ENCODE results near the gene PRB2.
"Not testable (repeated sequence)": the region's sequence is repeated elsewhere in the genome, so short reads cannot be mapped to it uniquely, and the experiment has no call there.

The PRB2 gene

DNA sequence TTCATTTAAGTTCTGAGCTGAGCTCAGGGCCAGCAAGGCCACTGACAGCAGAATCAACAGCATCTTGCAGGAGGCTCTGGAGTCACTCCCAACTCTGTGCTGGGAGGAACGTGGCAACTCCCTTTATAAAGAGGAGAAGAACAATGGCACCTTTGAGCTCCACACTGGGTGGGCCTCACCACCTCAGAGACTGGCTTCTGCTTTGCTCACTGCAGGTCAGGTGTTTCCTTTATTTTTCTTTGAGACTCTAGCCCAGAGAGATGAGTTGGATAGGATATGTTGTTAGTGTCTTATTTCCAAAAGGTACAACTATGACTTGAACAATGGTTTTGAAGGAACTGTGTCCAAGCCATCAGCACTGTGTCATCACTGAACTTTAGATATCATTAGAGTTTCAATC is at the start of gene PRB2:
Gene PRB2 (minus strand): TSS at position 101 of the 400 bp plus-strand sequence. CDS start 38 bp downstream, at position 63.
- ATAC-seq, H3K9me3 Mint-ChIP-seq, H3K27ac Mint-ChIP-seq, DNase-seq, H3K4me1 Mint-ChIP-seq, H3K27me3 Mint-ChIP-seq, H3K4me3 Mint-ChIP-seq: not testable (repeated sequence)

DNA sequence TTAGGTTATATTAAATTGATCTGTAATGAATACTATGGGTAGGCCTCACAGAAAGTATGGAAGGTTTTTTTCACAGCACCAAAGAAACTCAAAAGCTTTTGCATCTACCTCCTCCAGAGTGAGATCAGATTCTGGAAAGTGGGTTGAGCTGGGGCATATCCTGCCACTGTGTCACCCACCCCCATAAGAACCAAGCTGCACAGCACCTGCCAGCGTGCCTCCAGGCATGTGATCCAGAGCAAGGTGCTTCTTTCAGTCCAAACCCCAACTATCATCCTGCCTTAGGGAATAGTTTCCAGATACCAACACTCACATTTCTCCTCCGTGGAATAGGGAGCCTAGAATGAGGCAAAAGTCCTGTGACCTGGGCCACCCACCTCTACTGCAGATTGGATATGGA is 42.6 kb upstream of the PRB2 start:
- H3K27ac Mint-ChIP-seq = no peak overlapping the region
- H3K9me3 Mint-ChIP-seq = no peaks in the 10 kb centered on the region
- H3K4me3 Mint-ChIP-seq = no peak overlapping the region
- DNase-seq = no peak
- no peaks in the 10 kb centered on the region for H3K27me3 Mint-ChIP-seq
- no peak for ATAC-seq
- no peaks in the 10 kb centered on the region for H3K4me1 Mint-ChIP-seq

DNA sequence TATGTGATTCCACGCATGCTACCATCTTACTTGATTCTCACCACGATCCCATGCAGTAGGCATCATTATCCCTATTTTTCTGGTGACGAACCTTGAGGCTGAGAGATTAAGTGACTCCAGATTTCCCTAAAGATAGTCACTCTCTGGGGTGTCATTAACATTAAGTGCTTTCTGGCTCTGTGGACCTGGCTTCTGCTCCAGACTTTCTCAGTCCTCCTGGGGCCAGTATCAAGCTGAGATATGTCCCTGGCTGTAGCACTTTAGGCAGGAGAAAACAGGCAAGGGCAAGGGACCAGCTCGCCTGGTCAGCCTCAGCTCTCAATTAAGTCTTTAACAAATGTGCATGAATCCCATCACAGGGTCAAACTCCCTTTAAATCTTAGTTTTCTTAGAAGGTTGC is 38.3 kb upstream of the PRB2 start:
- H3K4me1 Mint-ChIP-seq = peaks cover 20% of the 10 kb centered on the region
- no peak overlapping the region for H3K27ac Mint-ChIP-seq
- no peak overlapping the region for H3K4me3 Mint-ChIP-seq
- ATAC-seq (no peak), DNase-seq (no peak)
- H3K9me3 Mint-ChIP-seq = no peaks in the 10 kb centered on the region
- no peaks in the 10 kb centered on the region for H3K27me3 Mint-ChIP-seq

DNA sequence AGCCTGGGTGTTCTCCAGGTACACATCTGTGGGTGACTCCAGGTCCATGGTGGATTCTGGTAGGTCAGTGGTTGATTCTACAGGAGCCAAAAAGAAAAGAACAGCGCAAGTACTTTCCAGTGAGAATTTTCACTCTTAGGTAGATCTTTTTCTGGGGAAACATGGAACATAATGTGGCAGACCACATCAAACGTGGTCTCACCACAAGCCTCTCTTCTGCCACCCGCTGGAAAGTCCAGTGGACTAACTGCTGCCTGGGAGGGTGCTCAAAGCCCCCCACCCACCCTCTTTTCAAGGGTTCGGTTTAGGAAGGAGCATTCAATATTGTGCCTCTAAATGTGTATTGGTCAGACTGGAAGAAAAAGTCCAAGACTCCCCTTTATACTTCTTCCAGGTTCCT is 36.1 kb upstream of the PRB2 start:
- Mint-ChIP-seq H3K27me3 (no peaks in the 10 kb centered on the region), H3K4me3 (peak overlapping the region in 1 of 2 donors; percentile 27), H3K9me3 (no peaks in the 10 kb centered on the region), H3K4me1 (peaks cover 20% of the 10 kb centered on the region), H3K27ac (no peak overlapping the region)
- ATAC-seq (no peak), DNase-seq (no peak)

DNA sequence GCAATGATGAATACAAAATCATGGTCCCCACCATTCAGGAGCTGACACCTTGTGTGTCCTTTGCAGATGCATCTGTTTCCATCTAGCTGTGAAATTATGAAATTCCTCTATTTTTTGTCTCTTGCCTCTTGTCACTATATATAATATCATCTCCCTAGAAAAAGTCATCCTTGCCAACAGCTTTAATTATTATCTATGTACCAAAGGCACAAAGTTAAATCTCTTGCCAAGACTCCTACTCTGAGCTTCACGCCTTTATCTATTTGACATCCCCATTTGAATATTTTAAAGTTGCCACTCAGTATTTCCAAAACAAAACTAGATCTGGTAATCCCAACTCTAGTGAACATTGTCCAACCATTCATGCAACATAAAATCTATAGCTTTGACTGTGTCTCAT is 32.0 kb upstream of the PRB2 start:
- Mint-ChIP-seq H3K4me1 (peaks cover 14% of the 10 kb centered on the region), H3K27ac (no peak overlapping the region), H3K9me3 (peaks cover 0 to 8% of the 10 kb centered on the region in 2 donors), H3K27me3 (no peaks in the 10 kb centered on the region), H3K4me3 (no peak overlapping the region)
- ATAC-seq (no peak), DNase-seq (no peak)

DNA sequence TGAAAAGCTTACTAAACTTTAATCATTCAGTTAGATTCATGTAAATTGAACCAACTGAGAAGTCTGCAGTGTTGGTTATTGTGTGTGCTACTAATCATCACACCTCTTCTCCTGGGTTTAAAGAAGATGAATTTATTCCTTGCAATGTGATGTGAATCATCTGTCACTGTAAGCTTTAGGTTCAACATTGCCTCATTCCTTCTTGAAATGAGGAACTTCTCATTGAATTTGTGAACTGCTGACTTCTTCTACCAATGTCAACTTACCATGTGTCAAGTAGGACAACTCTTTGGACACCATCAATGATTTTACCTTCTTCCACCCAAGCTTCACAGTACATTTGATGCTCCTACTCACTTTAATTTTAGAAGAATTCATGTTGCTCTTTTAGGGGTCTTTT is 17.4 kb upstream of the PRB2 start:
- no peak overlapping the region for H3K27ac Mint-ChIP-seq
- ATAC-seq (no peak), DNase-seq (no peak)
- no peaks in the 10 kb centered on the region for H3K27me3 Mint-ChIP-seq
- no peaks in the 10 kb centered on the region for H3K4me1 Mint-ChIP-seq
- peaks cover 7 to 14% of the 10 kb centered on the region in 2 donors for H3K9me3 Mint-ChIP-seq
- no peak overlapping the region for H3K4me3 Mint-ChIP-seq

DNA sequence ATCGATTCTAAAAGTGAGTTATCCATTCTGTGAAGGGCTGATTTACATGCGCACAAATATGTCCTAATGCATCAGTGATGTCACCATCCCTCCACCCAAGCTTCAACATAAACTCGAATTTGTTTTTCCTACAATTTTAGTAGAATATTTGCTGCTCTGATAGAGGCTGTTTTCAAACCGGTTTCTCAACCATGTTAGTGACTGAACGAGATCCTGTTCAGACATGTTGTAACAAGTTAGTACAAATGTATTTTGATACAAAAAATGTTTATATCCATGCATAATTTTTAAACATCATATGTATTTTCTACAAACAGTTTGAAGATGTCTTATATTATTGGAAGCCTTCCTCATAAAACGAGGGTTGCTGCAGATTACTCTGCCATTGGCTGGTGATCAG is 12.7 kb upstream of the PRB2 start:
- DNase-seq (no peak), ATAC-seq (no peak)
- Mint-ChIP-seq H3K9me3 (peaks cover 0 to under 1% of the 10 kb centered on the region in 2 donors), H3K4me1 (no peaks in the 10 kb centered on the region), H3K27ac (no peak overlapping the region), H3K27me3 (no peaks in the 10 kb centered on the region), H3K4me3 (no peak overlapping the region)

DNA sequence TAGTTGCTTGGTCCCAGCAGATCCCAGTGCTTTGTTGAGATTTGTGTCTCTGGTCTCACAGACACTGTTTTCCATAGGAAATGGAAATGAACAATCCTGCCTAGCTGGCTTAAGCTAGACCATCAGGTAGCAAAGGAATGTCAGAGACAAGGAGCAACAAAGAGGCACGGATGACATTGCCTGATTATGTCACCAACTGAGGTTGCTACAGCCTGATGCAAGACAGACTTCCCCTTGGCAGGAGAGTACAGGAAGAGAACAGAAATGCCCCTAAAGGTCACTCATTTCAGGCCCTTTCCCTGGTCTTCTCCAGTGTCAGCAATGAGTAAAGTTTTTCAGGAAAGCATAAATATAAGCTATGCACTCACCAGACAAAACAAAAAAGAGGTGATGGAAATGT is 2.0 kb upstream of the PRB2 start:
- Mint-ChIP-seq H3K9me3 (peaks cover 0 to 6% of the 10 kb centered on the region in 2 donors), H3K27me3 (no peaks in the 10 kb centered on the region), H3K4me3 (no peak overlapping the region), H3K4me1 (peaks cover 6% of the 10 kb centered on the region), H3K27ac (no peak overlapping the region)
- no peak for ATAC-seq
- DNase-seq = no peak

DNA sequence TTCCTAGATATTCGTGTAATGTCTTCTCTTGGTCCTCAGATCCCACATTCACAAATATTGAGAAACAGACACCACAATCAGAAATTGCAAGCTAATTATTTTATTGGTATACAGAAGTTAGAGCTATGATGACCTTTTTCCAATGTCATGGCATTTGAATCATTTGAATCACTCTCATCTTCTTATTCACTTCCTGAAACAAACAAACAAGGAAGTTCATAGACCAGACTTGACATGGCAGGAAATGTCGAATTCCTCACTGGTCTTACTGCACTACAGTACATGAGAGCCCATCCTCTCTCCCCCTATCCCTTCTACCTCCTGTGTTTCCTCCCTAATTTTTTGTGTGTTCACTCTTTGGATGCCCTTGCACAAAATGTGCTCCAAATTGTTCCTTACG is 3.9 kb downstream of the PRB2 start:
- not testable (repeated sequence) for H3K9me3 Mint-ChIP-seq, ATAC-seq, H3K4me1 Mint-ChIP-seq, H3K27me3 Mint-ChIP-seq, H3K27ac Mint-ChIP-seq, H3K4me3 Mint-ChIP-seq, DNase-seq

DNA sequence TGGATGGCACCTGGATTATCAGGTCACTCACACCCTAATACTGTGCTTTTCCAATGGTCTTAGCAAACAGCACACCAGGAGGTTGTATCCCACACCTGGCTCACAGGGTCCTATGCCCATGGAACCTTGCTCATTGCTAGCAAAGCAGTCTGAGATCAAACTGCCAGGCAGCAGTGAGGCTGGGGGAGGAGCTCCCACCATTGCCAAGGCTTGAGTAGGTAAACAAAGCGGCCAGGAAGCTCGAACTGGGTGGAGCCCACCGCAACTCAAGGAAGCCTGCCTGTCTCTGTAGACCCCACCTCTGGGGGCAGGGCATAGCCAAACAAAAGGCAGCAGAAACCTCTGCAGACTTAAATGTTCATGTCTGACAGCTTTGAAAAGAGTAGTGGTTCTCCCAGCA is 17.9 kb downstream of the PRB2 start:
- peaks cover 23 to 37% of the 10 kb centered on the region in 2 donors for H3K9me3 Mint-ChIP-seq
- DNase-seq, H3K27me3 Mint-ChIP-seq, H3K4me1 Mint-ChIP-seq, H3K27ac Mint-ChIP-seq, H3K4me3 Mint-ChIP-seq, ATAC-seq: not testable (repeated sequence)

DNA sequence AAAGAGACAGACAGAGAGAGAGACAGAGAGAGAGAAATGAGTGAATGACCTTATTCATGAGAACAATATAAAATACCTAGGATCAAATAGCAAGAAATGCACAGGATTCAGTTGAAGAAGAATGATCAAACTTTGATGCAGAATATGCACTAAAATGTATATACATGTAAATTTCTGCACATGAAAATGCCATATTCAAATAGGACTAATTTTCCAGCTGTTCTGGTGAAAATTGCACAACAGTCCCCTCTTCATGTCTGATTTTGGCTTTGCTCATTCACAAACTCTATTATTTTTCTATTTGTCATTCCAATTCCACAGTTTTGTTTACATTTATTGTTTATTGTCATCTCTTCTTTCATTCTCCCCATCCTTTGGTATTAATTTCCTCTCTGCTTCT is 34.2 kb downstream of the PRB2 start:
- Mint-ChIP-seq H3K27me3 (no peaks in the 10 kb centered on the region), H3K27ac (no peak overlapping the region), H3K4me1 (no peaks in the 10 kb centered on the region), H3K9me3 (no peaks in the 10 kb centered on the region), H3K4me3 (no peak overlapping the region)
- no peak for ATAC-seq
- no peak for DNase-seq

DNA sequence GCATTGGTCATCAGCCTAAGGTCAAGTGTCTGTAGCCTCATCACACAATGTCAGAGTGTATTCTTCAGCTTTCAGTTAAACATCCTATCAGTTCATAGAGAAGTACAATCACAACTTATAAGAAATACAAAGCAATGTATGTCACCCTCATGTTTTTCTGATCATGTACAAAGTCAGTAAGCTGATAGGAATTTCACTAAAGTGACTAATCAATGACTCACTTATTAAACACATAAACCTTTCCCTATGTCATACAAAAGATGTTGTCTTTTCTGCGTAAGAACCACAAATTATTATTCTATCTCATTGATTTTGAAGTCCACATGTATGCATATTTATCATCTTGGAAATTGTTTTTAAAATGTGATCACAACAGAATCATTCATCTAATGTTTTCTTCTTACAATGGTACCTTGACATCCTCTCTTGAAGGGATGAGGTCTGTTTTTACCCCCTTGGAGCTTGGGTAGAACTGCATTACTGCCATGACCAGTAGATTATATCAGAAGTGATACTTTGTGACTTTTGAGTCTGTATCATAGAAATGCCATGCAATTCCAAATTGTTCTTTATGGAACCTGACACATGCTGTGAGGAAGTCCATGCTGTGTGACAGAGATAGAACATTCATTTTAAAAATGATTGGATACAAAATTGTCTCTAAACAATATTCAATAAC is 35.0 kb downstream of the PRB2 start:
- not testable (repeated sequence) for H3K27me3 Mint-ChIP-seq, H3K27ac Mint-ChIP-seq, H3K4me3 Mint-ChIP-seq, DNase-seq, H3K4me1 Mint-ChIP-seq, H3K9me3 Mint-ChIP-seq, ATAC-seq

DNA sequence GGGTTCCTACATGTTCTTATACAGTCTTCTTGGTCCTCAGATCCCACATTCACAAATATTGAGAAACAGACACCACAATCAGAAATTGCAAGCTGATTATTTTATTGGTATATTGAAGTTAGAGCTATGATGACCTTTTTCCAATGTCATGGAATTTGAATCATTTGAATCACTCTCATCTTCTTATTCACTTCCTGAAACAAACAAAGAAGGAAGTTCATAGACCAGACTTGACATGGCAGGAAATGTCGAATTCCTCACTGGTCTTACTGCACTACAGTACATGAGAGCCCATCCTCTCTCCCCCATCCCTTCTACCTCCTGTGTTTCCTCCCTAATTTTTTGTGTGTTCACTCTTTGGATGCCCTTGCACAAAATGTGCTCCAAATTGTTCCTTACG is 43.6 kb downstream of the PRB2 start:
- H3K27me3 Mint-ChIP-seq, H3K4me1 Mint-ChIP-seq, DNase-seq, ATAC-seq, H3K9me3 Mint-ChIP-seq, H3K27ac Mint-ChIP-seq, H3K4me3 Mint-ChIP-seq: not testable (repeated sequence)

DNA sequence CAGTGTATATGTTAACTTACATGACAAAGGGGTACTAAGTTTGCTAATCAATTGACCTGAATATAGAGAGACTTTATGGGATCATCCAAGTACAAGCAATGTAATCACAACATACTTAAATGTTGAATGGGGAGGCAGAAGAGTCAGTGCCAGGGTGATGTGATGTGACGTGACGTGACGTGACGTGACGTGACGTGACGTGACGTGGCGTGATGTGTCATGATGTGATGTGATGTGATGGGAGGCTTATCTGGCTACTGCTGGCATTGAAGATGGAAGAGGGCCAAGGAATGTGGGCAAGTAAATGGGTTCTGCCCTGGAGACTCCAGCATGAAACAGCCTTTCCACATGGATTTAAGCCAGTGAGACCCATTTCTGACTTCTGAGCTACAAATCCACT is 46.9 kb downstream of the PRB2 start:
- Mint-ChIP-seq H3K27ac (no peak overlapping the region), H3K4me3 (no peak overlapping the region), H3K4me1 (no peaks in the 10 kb centered on the region), H3K27me3 (no peaks in the 10 kb centered on the region), H3K9me3 (no peaks in the 10 kb centered on the region)
- DNase-seq (no peak), ATAC-seq (no peak)

DNA sequence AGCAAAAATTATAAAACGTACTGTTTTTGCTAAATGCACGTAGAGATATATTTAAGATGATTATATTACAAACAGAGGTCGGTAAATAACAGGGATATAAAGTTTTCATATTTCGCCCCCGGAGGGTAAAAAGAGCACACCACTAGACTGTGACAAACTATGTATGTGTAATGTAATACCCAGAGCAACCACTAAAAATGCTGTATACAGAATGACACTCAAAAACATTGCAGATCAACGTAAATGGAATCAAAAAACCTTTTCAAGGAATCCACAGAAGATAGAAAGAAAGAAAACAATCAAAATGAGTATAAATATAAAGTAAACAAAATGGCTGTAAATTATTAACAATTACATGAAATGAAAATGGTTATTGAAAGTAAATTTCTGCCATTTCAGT is 47.6 kb downstream of the PRB2 start:
- Mint-ChIP-seq H3K4me3 (no peak overlapping the region), H3K27ac (no peak overlapping the region), H3K9me3 (no peaks in the 10 kb centered on the region), H3K4me1 (no peaks in the 10 kb centered on the region), H3K27me3 (no peaks in the 10 kb centered on the region)
- ATAC-seq = no peak
- no peak for DNase-seq

DNA sequence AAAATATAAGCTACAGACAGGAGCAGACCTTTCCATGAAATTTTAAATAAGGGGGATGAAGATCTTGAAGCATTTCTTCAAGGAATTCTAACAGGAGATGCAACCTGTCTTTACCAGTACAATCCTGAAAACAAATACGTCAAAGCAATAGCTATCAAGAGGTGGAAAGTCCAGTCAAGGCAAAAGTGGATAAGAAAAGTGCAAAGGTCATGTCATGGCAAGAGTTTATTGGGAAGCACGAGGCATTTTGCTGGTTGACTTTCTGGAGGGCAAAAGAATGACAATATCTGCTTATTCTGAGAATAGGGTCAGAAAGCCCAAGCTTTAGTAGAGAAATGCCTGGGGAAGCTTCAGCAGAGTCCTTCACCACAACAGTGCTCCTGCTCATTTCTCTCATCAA is 50.9 kb downstream of the PRB2 start:
- H3K4me3 Mint-ChIP-seq = no peak overlapping the region
- DNase-seq (no peak), ATAC-seq (no peak)
- no peak overlapping the region for H3K27ac Mint-ChIP-seq
- no peaks in the 10 kb centered on the region for H3K4me1 Mint-ChIP-seq
- no peaks in the 10 kb centered on the region for H3K27me3 Mint-ChIP-seq
- no peaks in the 10 kb centered on the region for H3K9me3 Mint-ChIP-seq
